Right lobe of liver (tissue), 6 donors: ENCODE data around the gene WSCD2. TPM values are rescaled to one million over a fixed set of nuclear protein-coding genes. Genes with fewer than 3 reads are reported as not detected.

ENCODE experiments used
- ATAC-seq, 4 donors: fragments of 200-7000 bp; cut with Tn5 transposase; one replicate each; pipeline ENCODE4 v1.9.1; 2020; ENCODE audit warnings: mild to moderate bottlenecking in 4 of 4, moderate library complexity in 4 of 4
- DNase-seq, 3 donors: peaks; one replicate each; pipeline ENCODE4 v3.0.0-alpha.2; 2020
- H3K27ac ChIP-seq, 3 donors: fragments of 200-600 bp; one replicate each; pipeline ENCODE4 v1.8.0; 2022
- H3K27me3 ChIP-seq, 2 donors: fragments of 200-600 bp; one replicate each; pipeline ENCODE4 v1.8.0; 2022
- H3K36me3 ChIP-seq, 4 donors: fragments of 200-600 bp; sonication (generic) in 1 of 4; one replicate each; pipeline versions ENCODE4 v1.5.1 to v1.8.0; 2017 to 2022; ENCODE audit warnings: control low read depth in 1 of 4
- H3K4me1 ChIP-seq, 4 donors: fragments of 200-600 bp; sonication (generic) in 1 of 4; one replicate each; pipeline versions ENCODE4 v1.5.1 to v1.8.0; 2017 to 2022; ENCODE audit warnings: control low read depth in 1 of 4
- H3K4me3 ChIP-seq, 3 donors: fragments of 200-600 bp; one replicate each; pipeline ENCODE4 v1.8.0; 2022
- H3K9me3 ChIP-seq, 4 donors: fragments of 200-600 bp; sonication (generic) in 1 of 4; one replicate each; pipeline versions ENCODE4 v1.5.1 to v1.8.0; 2017 to 2022; ENCODE audit warnings: control low read depth in 1 of 4
- CTCF ChIP-seq, 4 donors: fragments of 200-600 bp in 3 of 4; fragments of 450-650 bp in 1 of 4; IDR thresholded peaks; one replicate each; pipeline versions ENCODE4 v1.5.1 to v1.8.0; 2016 to 2022; ENCODE audit warnings: antibody characterized with exemption in 4 of 4, mild to moderate bottlenecking in 2 of 4
- POLR2A ChIP-seq: fragments of 450-650 bp; IDR thresholded peaks from one replicate; pipeline ENCODE4 v1.6.1; 2017; ENCODE audit warnings: antibody characterized with exemption, mild to moderate bottlenecking
- WGBS: methylation state at CpG from one replicate; pipeline ENCODE4 v1.1.6; 2018; ENCODE audit warnings: low coverage, low lambda C conversion rate; ENCODE audit not compliant: insufficient coverage; ENCODE audit errors: missing lambda C conversion rate; 5-methylcytosine and 5-hydroxymethylcytosine counted together
- intact Hi-C, 2 donors: fragments of 100-400 bp; cut with DNase I; formaldehyde crosslinking; loops; one replicate each; pipeline versions ENCODE4 v1.11.2 to v1.14.1; 2022
- total RNA-seq, 6 experiments: library from RNA; depleted of rRNA in 2 of 6; stranded (reverse); fragments of >200 nt in 2 of 6; fragmentation: NEBNext Ultra II Directional in 3 of 6; extraction: Animal tissue kit (Norgen Biotek cat#: 25700) in 3 of 6; gene quantifications; one replicate each; pipeline versions ENCODE4 v1.1.0 to v1.2.4, GENCODE V29; 2016 to 2023
- donor health status: DM: no; HTN: yes; CAD: no.
- donor health status: DM: no; HTN: no; CAD: no.
- donor health status: DM: no; HTN: no; CAD: no.
- donor health status: DM: no; HTN: yes; CAD: no.
- donor health status: DM: no; HTN: yes; CAD: no.

WSCD2 gene
- total RNA-seq, 6 experiments from 2014 or later = not detected

- H3K36me3 ChIP-seq = no peaks in the 10 kb centered on the region
- ATAC-seq = no peak
- H3K27me3 ChIP-seq = no peaks in the 10 kb centered on the region
- intact Hi-C loops = no loop called here
- H3K4me1 ChIP-seq = no peaks in the 10 kb centered on the region
- no peak for DNase-seq
- no peak overlapping the region for H3K4me3 ChIP-seq
- H3K9me3 ChIP-seq = no peaks in the 10 kb centered on the region
- TF ChIP-seq CTCF (IDR thresholded peaks at IDR 0.05) (no peak), POLR2A (no peak)
- no peak overlapping the region for H3K27ac ChIP-seq
- WGBS = 76% methylated on average over 2 of the region's 4 CpGs
These were observed 23.1 kb downstream of the WSCD2 start for GRCh38 chr12:108152170-108152538.

GRCh38 chr12:108156717-108157116, 27.6 kb downstream of the WSCD2 start:
- no peaks in the 10 kb centered on the region for H3K4me1 ChIP-seq
- WGBS = 44% methylated on average over 5 of the region's 5 CpGs
- H3K9me3 ChIP-seq = no peaks in the 10 kb centered on the region
- H3K27ac ChIP-seq = no peak overlapping the region
- ATAC-seq = no peak
- H3K27me3 ChIP-seq = no peaks in the 10 kb centered on the region
- TF ChIP-seq POLR2A (no peak), CTCF (IDR thresholded peaks at IDR 0.05) (no peak)
- no peak for DNase-seq
- no peak overlapping the region for H3K4me3 ChIP-seq
- intact Hi-C loops = no loop called here
- H3K36me3 ChIP-seq = no peaks in the 10 kb centered on the region

- TF ChIP-seq CTCF (IDR thresholded peaks at IDR 0.05) (no peak), POLR2A (no peak)
- 54% methylated on average over 6 of the region's 8 CpGs for WGBS
- intact Hi-C loops = no loop called here
These were observed 28.9 kb downstream of the WSCD2 start for GRCh38 chr12:108157870-108158459.

GRCh38 chr12:108162207-108162606, 33.1 kb downstream of the WSCD2 start:
- Histone ChIP-seq H3K4me1 (no peaks in the 10 kb centered on the region), H3K4me3 (no peak overlapping the region), H3K9me3 (no peaks in the 10 kb centered on the region), H3K27ac (no peak overlapping the region), H3K27me3 (no peaks in the 10 kb centered on the region), H3K36me3 (no peaks in the 10 kb centered on the region)
- intact Hi-C loops = no loop called here
- 28% methylated on average over 3 of the region's 4 CpGs for WGBS
- ATAC-seq = no peak
- no peak for TF ChIP-seq CTCF (IDR thresholded peaks at IDR 0.05)
- TF ChIP-seq POLR2A = no peak
- no peak for DNase-seq

More at GRCh38 chr12:108157870-108158459, 28.9 kb downstream of the WSCD2 start:
- H3K27me3 ChIP-seq = no peaks in the 10 kb centered on the region
- no peaks in the 10 kb centered on the region for H3K9me3 ChIP-seq
- DNase-seq (no peak), ATAC-seq (no peak)
- no peak overlapping the region for H3K4me3 ChIP-seq
- H3K27ac ChIP-seq = no peak overlapping the region
- no peaks in the 10 kb centered on the region for H3K36me3 ChIP-seq
- H3K4me1 ChIP-seq = no peaks in the 10 kb centered on the region

GRCh38 chr12:108166505-108166904, 37.4 kb downstream of the WSCD2 start:
- 45% methylated on average over 4 of the region's 5 CpGs for WGBS
- no peaks in the 10 kb centered on the region for H3K9me3 ChIP-seq
- no peaks in the 10 kb centered on the region for H3K36me3 ChIP-seq
- intact Hi-C loops = no loop called here
- no peak overlapping the region for H3K27ac ChIP-seq
- no peak overlapping the region for H3K4me3 ChIP-seq
- no peak for TF ChIP-seq CTCF (IDR thresholded peaks at IDR 0.05)
- TF ChIP-seq POLR2A = no peak
- H3K4me1 ChIP-seq = no peaks in the 10 kb centered on the region
- H3K27me3 ChIP-seq = no peaks in the 10 kb centered on the region
- DNase-seq = no peak
- ATAC-seq = no peak
